NB4 (cell line): Measurements from ENCODE around the gene PRDM1.
A peak's percentile ranks its signal among the peaks of the same experiment; 100 is the strongest.

Source experiments
- DNase-seq: peaks from one replicate; pipeline ENCODE4 v3.0.0; 2010; ENCODE audit warnings: low read depth
- H3K4me3 ChIP-seq: one replicate; pipeline ENCODE4 v1.5.1; 2011; ENCODE audit warnings: mild to moderate bottlenecking, low read depth, low read length, moderate library complexity
- CTCF ChIP-seq: IDR thresholded peaks from one replicate; pipeline ENCODE4 v1.5.1; 2012; ENCODE audit warnings: low read depth, low read length
- MAX ChIP-seq: IDR thresholded peaks from 2 replicates; pipeline ENCODE4 v1.6.1; 2011; ENCODE audit warnings: low read depth, low read length
- MYC ChIP-seq: IDR thresholded peaks from 2 replicates; pipeline ENCODE4 v1.6.1; 2011; ENCODE audit warnings: low read depth, low read length
- POLR2A ChIP-seq: IDR thresholded peaks from 2 replicates; pipeline ENCODE4 v1.6.1; 2011; ENCODE audit warnings: mild to moderate bottlenecking; ENCODE audit not compliant: insufficient read length; ENCODE audit errors: extremely low read depth

PRDM1 gene

GRCh38 chr6:106120006-106120405 is 33.9 kb downstream of the PRDM1 start:
- no peak for TF ChIP-seq POLR2A
- no peak overlapping the region for H3K4me3 ChIP-seq
- no peak for DNase-seq

GRCh38 chr6:106120406-106120805 is 34.3 kb downstream of the PRDM1 start:
- no peak for DNase-seq
- TF ChIP-seq POLR2A (no peak), MYC (no peak), CTCF (no peak), MAX (no peak)
- no peak overlapping the region for H3K4me3 ChIP-seq

- DNase-seq: peak; percentile 53
- TF ChIP-seq MYC (no peak), CTCF (no peak), POLR2A (no peak), MAX (no peak)
- H3K4me3 ChIP-seq: no peak overlapping the region
These were observed 36.3 kb downstream of the PRDM1 start for GRCh38 chr6:106122306-106122918.

DNA sequence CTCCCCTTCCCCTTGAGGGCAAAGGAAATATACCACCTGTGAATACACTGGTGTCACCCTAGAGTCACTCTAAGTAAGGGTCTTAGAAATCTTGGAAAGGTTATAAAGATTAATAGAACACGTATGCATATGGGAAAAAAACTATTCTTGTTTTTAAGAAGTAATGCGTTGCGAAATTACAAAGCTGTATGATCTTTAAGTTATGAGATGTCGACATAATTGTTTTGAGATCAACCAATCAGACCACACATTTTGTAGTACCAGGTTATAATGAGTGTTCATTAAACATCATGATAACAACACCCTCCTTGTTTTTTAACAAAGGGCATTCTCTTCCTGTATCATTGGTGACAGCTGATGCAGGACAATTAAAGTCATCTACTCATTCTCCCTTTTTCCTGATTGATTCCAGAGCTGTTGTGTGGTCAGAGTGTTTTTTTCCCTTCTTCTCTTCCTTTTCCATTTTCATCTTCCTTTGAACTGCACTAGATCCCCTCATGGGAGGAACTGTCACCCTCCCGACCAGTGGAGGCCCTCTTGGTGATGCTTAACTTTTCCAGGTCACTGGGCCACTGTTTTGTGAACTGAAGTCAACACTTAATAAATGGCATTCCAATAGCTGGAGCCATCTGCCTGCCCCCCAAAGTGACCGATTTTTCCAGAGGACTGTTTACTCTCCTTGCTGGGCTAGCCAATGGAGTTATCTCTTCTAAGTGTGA is 37.0 kb downstream of the PRDM1 start:
- TF ChIP-seq MYC: no peak
- no peak for TF ChIP-seq MAX
- no peak overlapping the region for H3K4me3 ChIP-seq
- DNase-seq: peak; percentile 42

GRCh38 chr6:106124015-106124414 is 37.9 kb downstream of the PRDM1 start:
- no peak for DNase-seq
- H3K4me3 ChIP-seq: no peak overlapping the region
- no peak for TF ChIP-seq POLR2A
- no peak for TF ChIP-seq MAX
- no peak for TF ChIP-seq CTCF
- no peak for TF ChIP-seq MYC

- no peak overlapping the region for H3K4me3 ChIP-seq
- no peak for TF ChIP-seq POLR2A
- no peak for TF ChIP-seq MYC
- no peak for TF ChIP-seq MAX
- no peak for TF ChIP-seq CTCF
- DNase-seq: peak; percentile 79
These were observed 38.6 kb downstream of the PRDM1 start for GRCh38 chr6:106124437-106125430.
